GM12878 (cell line): ENCODE measurements around the gene PAQR8. TPM values are rescaled to one million over a fixed set of nuclear protein-coding genes. Genes with fewer than 3 reads are reported as not detected.

Experiments used
- LARP7 ChIP-seq: fragments of 450-650 bp; IDR thresholded peaks from 2 replicates; pipeline ENCODE4 v1.6.1; 2017; ENCODE audit warnings: mild to moderate bottlenecking
- NRF1 ChIP-seq: conservative IDR thresholded peaks from 2 replicates; pipeline ENCODE4 v1.6.1; 2011; ENCODE audit warnings: mild to moderate bottlenecking, low read depth, low read length, improper control_type of control experiment
- POU2F2 ChIP-seq: IDR thresholded peaks from 3 replicates; pipeline ENCODE4 v1.6.1; 2011; ENCODE audit warnings: low read depth, mild to moderate bottlenecking, low read length, borderline replicate concordance
- SMARCA5 ChIP-seq: fragments of 450-650 bp; IDR thresholded peaks from 2 replicates; pipeline ENCODE4 v1.6.1; 2017; ENCODE audit warnings: mild to moderate bottlenecking
- polyA plus RNA-seq, 11 experiments: library from polyadenylated mRNA; depleted of rRNA in 4 of 11; unstranded in 6 of 11; stranded (reverse) in 5 of 11; fragments of >200 nt; fragmentation: Nextera tagmentation in 4 of 11; fragmentation: Illumina TruSeq in 1 of 11; extraction: Ambion mirVana in 4 of 11; extraction: Trizol in 1 of 11; gene quantifications; 1 replicate in 1 of 11; 2 replicates in 10 of 11; pipeline versions ENCODE4 v1.2.1 to v1.2.3, GENCODE V29; 2011 to 2016; ENCODE audit warnings: inconsistent platforms in 2 of 11, missing spikeins in 2 of 11, low read depth in 1 of 11
- total RNA-seq, 4 experiments: library from RNA; depleted of rRNA in 3 of 4; stranded (reverse); fragments of >200 nt in 3 of 4; fragmentation: Illumina TruSeq in 1 of 4; extraction: Trizol in 1 of 4; gene quantifications; 2 replicates each; pipeline versions ENCODE4 v1.2.1 to v1.2.3, GENCODE V29; 2013 to 2021
- TF ChIP-seq, protein P1 (sequence below): fragments of 450-650 bp; IDR thresholded peaks from 2 replicates; pipeline ENCODE4 v1.6.1; 2018; ENCODE audit warnings: mild to moderate bottlenecking, low read depth, moderate library complexity; ENCODE audit not compliant: partially characterized antibody
- TF ChIP-seq, protein P2 (sequence below): fragments of 450-650 bp; formaldehyde crosslinking; IDR thresholded peaks from 2 replicates; pipeline ENCODE4 v1.4.0; 2022; ENCODE audit warnings: mild to moderate bottlenecking, moderate library complexity

PAQR8 gene
- total and polyA plus RNA-seq, 10 of the 15 experiments (the other 5 are each of a cell fraction or from before 2014, with no cell fraction given): 3.9 to 22.4 (median 14.6) TPM

DNA sequence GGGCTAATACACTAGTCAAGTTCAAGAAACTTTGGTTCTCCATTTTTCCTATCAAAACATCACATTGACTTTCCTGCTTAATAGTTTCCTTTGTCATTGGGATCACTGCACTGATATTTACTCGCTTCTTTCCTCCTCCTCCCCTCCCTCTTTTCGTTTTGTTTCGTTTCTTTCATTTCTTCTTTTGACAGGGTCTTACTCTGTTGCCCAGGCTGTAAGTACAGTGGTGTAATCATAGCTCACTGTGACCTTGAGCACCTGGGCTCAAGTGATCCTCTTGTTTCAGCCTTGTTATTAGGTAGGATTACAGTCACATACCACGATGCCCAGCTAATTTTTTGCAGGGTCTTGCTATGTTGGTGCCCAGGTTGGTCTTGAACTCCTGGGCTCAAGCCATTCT lies 12.3 kb downstream of the PAQR8 start (continued):
- TF ChIP-seq, protein P1, sequence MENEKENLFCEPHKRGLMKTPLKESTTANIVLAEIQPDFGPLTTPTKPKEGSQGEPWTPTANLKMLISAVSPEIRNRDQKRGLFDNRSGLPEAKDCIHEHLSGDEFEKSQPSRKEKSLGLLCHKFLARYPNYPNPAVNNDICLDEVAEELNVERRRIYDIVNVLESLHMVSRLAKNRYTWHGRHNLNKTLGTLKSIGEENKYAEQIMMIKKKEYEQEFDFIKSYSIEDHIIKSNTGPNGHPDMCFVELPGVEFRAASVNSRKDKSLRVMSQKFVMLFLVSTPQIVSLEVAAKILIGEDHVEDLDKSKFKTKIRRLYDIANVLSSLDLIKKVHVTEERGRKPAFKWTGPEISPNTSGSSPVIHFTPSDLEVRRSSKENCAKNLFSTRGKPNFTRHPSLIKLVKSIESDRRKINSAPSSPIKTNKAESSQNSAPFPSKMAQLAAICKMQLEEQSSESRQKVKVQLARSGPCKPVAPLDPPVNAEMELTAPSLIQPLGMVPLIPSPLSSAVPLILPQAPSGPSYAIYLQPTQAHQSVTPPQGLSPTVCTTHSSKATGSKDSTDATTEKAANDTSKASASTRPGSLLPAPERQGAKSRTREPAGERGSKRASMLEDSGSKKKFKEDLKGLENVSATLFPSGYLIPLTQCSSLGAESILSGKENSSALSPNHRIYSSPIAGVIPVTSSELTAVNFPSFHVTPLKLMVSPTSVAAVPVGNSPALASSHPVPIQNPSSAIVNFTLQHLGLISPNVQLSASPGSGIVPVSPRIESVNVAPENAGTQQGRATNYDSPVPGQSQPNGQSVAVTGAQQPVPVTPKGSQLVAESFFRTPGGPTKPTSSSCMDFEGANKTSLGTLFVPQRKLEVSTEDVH: no peak
- TF ChIP-seq LARP7 (no peak), POU2F2 (no peak), NRF1 (no peak), SMARCA5 (no peak)
- TF ChIP-seq, protein P2, sequence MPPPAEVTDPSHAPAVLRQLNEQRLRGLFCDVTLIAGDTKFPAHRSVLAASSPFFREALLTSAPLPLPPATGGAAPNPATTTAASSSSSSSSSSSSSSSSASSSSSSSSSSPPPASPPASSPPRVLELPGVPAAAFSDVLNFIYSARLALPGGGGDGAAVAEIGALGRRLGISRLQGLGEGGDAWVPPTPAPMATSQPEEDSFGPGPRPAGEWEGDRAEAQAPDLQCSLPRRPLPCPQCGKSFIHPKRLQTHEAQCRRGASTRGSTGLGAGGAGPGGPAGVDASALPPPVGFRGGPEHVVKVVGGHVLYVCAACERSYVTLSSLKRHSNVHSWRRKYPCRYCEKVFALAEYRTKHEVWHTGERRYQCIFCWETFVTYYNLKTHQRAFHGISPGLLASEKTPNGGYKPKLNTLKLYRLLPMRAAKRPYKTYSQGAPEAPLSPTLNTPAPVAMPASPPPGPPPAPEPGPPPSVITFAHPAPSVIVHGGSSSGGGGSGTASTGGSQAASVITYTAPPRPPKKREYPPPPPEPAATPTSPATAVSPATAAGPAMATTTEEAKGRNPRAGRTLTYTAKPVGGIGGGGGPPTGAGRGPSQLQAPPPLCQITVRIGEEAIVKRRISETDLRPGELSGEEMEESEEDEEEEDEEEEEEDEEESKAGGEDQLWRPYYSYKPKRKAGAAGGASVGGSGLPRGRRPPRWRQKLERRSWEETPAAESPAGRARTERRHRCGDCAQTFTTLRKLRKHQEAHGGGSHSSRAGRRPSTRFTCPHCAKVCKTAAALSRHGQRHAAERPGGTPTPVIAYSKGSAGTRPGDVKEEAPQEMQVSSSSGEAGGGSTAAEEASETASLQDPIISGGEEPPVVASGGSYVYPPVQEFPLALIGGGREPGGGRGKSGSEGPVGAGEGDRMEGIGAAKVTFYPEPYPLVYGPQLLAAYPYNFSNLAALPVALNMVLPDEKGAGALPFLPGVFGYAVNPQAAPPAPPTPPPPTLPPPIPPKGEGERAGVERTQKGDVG (CRISPR knock-in tag): no peak
